Measurements from ENCODE around the gene ZNF35. TPM values are rescaled to one million over a fixed set of nuclear protein-coding genes. Genes with fewer than 3 reads are reported as not detected.

The ZNF35 gene
- total and polyA plus RNA-seq, 2 of the 8 experiments (the other 6 are each of a cell fraction or from before 2014, with no cell fraction given), result 2.9 to 20.0 TPM

- Histone ChIP-seq H3K18ac (ENCODE audit: extremely low read depth, low read length) (no peak overlapping the region), H4K91ac (replicated peaks; ENCODE audit: insufficient read length, low read length) (no peak overlapping the region), H4K5ac (ENCODE audit: insufficient read length, low read depth, low read length) (no peak overlapping the region), H3K79me2 (ENCODE audit: control insufficient read depth in 1 of 2, insufficient read depth in 2 of 2, low read length in 2 of 2) (no peaks in the 10 kb centered on the region), H3K27me3 (replicated peaks in 1 of 4; ENCODE audit: control insufficient read depth in 3 of 4, extremely low read depth in 1 of 4, insufficient read depth in 3 of 4, low read length in 3 of 4) (no peaks in the 10 kb centered on the region), H3K4ac (replicated peaks; ENCODE audit: insufficient read length, low read depth, low read length) (no peak overlapping the region), H2BK120ac (replicated peaks; ENCODE audit: low read depth, low read length) (no peak overlapping the region), H3K27ac (ENCODE audit: low read depth, low read length) (no peak overlapping the region), H3K56ac (replicated peaks; ENCODE audit: insufficient read length, low read depth, low read length) (no peak overlapping the region), H3K4me3 (ENCODE audit: extremely low read depth in 1 of 4, insufficient read depth in 2 of 4, low read depth in 3 of 4, low read length in 4 of 4) (no peak overlapping the region), H2BK15ac (ENCODE audit: low read length) (no peak overlapping the region), H3K9ac (replicated peaks in 1 of 4; ENCODE audit: extremely low read depth in 1 of 4, low read depth in 3 of 4, low read length in 3 of 4) (no peak overlapping the region), H2BK12ac (ENCODE audit: low read depth, low read length) (no peak overlapping the region), H4K20me1 (replicated peaks in 1 of 2; ENCODE audit: control insufficient read depth in 1 of 2, insufficient read depth in 2 of 2, low read length in 2 of 2) (no peaks in the 10 kb centered on the region), H2AK5ac (ENCODE audit: low read depth, low read length) (no peak overlapping the region), H3K79me1 (ENCODE audit: low read depth, low read length) (no peaks in the 10 kb centered on the region), H4K8ac (ENCODE audit: extremely low read depth, insufficient read depth, low read length) (no peak overlapping the region), H3K23me2 (ENCODE audit: low read depth, low read length) (no peaks in the 10 kb centered on the region), H2AFZ (ENCODE audit: low read length) (no peak overlapping the region), H3K23ac (ENCODE audit: insufficient read length) (no peak overlapping the region), H3K14ac (ENCODE audit: insufficient read length) (no peak overlapping the region), H3K36me3 (ENCODE audit: control insufficient read depth in 2 of 4, insufficient read depth in 4 of 4, low read length in 3 of 4) (peaks cover 0 to 20% (median 2%) of the 10 kb centered on the region in 4 experiments; a peak in 4 of 8 replicates), H3K9me3 (ENCODE audit: insufficient read depth in 2 of 2, low read depth in 1 of 2, low read length in 1 of 2) (peaks cover 35 to 40% of the 10 kb centered on the region in 2 experiments), H2BK5ac (ENCODE audit: low read depth, low read length) (no peak overlapping the region), H3K4me2 (ENCODE audit: insufficient read depth in 1 of 2, low read depth in 2 of 2, low read length in 2 of 2) (no peak overlapping the region), H3K4me1 (replicated peaks in 1 of 4; ENCODE audit: control insufficient read depth in 3 of 4, insufficient read depth in 4 of 4, low read length in 3 of 4) (no peaks in the 10 kb centered on the region), H2BK20ac (ENCODE audit: low read length) (no peak overlapping the region)
- DNase-seq (ENCODE audit: low read depth in 1 of 2, low spot score in 2 of 2) (no peak), FAIRE-seq (no peak)
- WGBS, 2 experiments (ENCODE audit: extremely low coverage in 1 of 2, insufficient coverage in 1 of 2, insufficient read length in 1 of 2, insufficient replicate concordance in 2 of 2, low coverage in 1 of 2, low lambda C conversion rate in 2 of 2, missing lambda C conversion rate in 1 of 2), result 100% methylated on average over 2 of the region's 2 CpGs; no CpG with 5 or more reads in 1 of the 2 experiments
- TF ChIP-seq CHD2 (IDR thresholded peaks at IDR 0.05; ENCODE audit: low read length) (no peak), CTCF (IDR thresholded peaks at IDR 0.05; ENCODE audit: control extremely low read depth in 1 of 3, insufficient read depth in 1 of 3, low read depth in 1 of 3, low read length in 3 of 3) (no peak), POU5F1 (IDR thresholded peaks at IDR 0.05; ENCODE audit: low read depth, low read length) (no peak), CEBPB (IDR thresholded peaks at IDR 0.05; ENCODE audit: low read depth, low read length) (no peak), CHD1 (IDR thresholded peaks at IDR 0.05; ENCODE audit: low read depth, low read length) (no peak), CBX5 (IDR thresholded peaks at IDR 0.05; ENCODE audit: low read depth, low read length) (no peak), TAF7 (optimal IDR thresholded peaks at IDR 0.05; ENCODE audit: borderline replicate concordance, low read depth, low read length) (no peak), TCF12 (IDR thresholded peaks at IDR 0.05; ENCODE audit: low read depth, low read length) (no peak), HDAC6 (IDR thresholded peaks at IDR 0.05; ENCODE audit: low read depth, low read length) (no peak), BACH1 (IDR thresholded peaks at IDR 0.05; ENCODE audit: low read length) (no peak)
- ChIA-PET CTCF (ENCODE audit: partially characterized antibody) (no interaction called here), POLR2A (ENCODE audit: partially characterized antibody) (no interaction called here)
Observed at GRCh38 chr3:44601749-44602148, 46.8 kb upstream of the ZNF35 start.

Data from H1 (cell line).